ENCODE results near the gene WDR4.

WDR4 gene

DNA sequence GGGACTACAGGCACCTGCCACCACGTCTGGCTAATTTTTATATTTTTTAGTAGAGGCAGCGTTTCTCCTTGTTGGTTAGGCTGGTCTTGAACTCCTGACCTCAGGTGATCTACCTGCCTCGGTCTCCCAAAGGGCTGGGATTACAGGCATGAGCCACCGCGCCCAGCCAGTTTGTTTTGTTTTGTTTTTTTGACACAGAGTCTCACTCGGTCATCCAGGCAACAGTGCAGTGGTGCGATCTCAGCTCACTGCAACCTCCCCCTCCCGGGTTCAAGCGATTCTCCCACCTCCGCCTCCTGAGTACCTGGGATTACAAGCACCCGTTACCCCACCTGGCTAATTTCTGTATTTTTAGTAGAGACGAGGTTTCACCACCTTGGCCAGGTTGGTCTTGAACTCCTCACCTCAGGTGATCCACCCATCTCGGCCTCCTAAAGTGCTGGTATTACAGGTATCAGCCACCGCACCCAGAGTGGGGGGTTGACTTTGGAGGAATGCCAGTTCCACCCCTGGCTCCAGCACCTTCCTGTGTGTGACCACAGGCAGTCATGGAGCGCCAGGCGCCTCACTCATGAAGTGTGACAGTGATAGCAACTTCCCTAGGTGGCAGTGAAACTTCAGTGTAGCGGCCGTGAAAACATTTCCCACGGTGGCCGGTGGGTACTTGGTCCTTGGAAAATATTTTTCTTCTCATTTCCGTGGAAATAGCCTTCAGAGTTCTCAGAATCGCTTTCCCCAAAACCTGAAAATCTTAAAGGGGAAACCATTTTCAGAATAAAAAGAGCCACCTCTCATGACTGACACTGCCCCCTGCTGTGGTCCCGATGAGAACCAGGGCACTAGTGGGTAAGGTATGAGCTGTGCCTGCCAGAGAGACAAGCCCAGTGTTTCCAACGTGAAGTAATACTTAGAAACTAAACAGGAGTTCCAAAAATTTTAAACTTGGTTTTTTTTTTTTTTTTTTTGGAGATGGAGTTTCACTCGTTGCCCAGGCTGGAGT lies 48.6 kb downstream of the WDR4 start:
- H3K4me3 ChIP-seq (ENCODE audit: low read length) = no peak overlapping the region
- TF ChIP-seq, protein P1, sequence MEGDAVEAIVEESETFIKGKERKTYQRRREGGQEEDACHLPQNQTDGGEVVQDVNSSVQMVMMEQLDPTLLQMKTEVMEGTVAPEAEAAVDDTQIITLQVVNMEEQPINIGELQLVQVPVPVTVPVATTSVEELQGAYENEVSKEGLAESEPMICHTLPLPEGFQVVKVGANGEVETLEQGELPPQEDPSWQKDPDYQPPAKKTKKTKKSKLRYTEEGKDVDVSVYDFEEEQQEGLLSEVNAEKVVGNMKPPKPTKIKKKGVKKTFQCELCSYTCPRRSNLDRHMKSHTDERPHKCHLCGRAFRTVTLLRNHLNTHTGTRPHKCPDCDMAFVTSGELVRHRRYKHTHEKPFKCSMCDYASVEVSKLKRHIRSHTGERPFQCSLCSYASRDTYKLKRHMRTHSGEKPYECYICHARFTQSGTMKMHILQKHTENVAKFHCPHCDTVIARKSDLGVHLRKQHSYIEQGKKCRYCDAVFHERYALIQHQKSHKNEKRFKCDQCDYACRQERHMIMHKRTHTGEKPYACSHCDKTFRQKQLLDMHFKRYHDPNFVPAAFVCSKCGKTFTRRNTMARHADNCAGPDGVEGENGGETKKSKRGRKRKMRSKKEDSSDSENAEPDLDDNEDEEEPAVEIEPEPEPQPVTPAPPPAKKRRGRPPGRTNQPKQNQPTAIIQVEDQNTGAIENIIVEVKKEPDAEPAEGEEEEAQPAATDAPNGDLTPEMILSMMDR (conservative IDR thresholded peaks at IDR 0.05; ENCODE audit: low read depth, low read length) = no peak
- DNase-seq (ENCODE audit: low read depth) = no peak

DNA sequence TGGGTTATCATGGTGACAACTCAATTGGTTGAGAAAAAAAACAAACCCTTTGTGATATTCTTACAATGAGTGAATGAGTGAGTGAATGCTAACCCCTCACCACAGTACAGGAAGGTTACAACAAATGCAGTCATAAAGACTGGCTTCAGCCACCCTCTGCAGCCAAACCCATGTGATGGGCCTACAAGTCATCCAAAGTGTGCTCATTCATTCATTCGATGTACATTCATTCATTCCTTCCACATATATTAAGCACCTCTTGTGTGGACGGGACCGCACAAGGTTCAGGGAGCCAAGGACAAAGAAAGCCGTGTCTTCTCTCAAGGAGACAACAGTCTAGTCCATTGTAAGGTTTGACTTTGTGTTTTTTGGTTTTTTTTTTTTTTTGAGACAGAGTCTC lies 49.4 kb downstream of the WDR4 start:
- H3K4me3 ChIP-seq (ENCODE audit: low read length) = no peak overlapping the region
- TF ChIP-seq, protein P1 (conservative IDR thresholded peaks at IDR 0.05; ENCODE audit: low read depth, low read length) = no peak
- DNase-seq (ENCODE audit: low read depth) = no peak

DNA sequence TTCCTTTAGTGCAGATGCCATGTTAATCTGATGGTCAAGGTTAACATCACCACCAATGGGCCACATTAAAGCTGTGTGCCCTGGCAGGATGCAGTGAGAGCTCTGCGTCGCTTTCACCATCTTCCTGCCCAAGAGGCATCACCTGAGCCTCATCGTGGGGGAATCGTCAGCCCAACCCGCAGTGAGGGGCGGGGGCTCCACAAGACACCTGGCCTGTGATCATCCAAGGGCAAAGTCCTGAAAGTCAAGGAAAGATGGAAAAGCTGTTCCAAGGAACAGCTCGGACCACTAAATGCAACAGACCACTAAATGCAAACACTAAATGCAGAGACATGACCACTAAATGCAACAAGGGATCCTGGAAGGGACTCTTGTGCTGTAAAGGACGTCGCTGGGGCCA lies 49.9 kb downstream of the WDR4 start:
- no peak for DNase-seq (ENCODE audit: low read depth)
- H3K4me3 ChIP-seq (ENCODE audit: low read length) = no peak overlapping the region
- TF ChIP-seq, protein P1 (conservative IDR thresholded peaks at IDR 0.05; ENCODE audit: low read depth, low read length) = no peak

DNA sequence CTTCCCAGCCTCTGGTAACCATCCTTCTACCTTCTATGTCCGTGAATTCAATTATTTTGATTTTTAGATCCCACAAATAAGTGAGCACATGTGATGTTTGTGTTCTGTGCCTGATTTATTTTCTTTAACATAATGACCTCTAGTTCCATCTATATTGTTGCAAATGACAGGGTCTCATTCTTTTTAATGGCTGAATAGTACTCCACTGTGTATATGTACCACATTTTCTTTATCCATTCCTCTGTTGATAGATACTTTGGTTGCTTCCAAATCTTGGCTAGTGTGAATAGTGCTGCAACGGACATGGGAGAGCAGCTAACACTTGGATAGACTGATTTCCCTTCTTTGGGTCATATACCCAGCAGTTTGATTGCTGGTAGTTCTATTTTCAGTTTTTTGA lies 51.8 kb downstream of the WDR4 start:
- no peak for DNase-seq (ENCODE audit: low read depth)
- no peak overlapping the region for H3K4me3 ChIP-seq (ENCODE audit: low read length)
- TF ChIP-seq, protein P1 (conservative IDR thresholded peaks at IDR 0.05; ENCODE audit: low read depth, low read length) = no peak

DNA sequence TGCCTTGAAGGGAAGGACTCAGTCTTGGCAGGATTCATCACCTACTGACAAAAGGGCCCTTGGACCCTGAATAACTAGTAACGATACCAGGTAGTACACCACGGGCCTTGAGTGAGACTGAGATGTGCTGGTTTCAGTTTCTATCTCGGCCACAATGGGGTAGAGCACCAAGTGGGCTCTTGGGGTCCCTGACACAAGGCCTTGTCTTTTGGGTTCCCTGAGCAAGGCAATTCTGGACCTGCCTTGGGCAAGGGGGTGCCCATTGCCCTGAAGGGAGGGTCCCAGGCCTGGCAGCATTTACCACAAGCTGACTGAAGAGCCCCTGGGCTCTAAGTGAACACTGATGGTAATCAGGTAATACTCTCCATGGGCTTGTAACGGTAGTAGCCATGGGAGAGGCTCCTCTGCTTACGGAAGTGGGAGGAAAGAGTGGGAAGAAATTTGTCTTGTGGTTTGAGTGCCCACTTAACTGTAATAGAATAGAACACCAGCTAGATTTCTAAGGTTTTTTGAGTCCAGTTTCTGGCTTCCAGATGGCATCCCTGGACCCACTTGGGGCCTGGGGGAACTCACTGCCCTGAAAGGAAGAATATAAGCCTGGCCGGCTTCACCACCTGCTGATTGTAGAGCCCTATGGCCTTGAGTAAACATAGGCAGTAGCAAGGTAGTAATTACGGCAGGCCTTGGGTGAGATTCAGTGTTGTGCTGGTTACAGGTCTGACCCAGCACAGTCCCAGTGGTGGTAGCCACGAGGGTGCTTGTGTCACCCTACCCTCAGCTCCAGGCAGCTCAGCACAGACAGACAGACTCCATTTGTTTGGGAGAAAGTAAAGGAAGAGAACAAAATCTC lies 58.5 kb downstream of the WDR4 start:
- no peak overlapping the region for H3K4me3 ChIP-seq (ENCODE audit: low read length)
- no peak for DNase-seq (ENCODE audit: low read depth)
- TF ChIP-seq, protein P1 (conservative IDR thresholded peaks at IDR 0.05; ENCODE audit: low read depth, low read length) = no peak

DNA sequence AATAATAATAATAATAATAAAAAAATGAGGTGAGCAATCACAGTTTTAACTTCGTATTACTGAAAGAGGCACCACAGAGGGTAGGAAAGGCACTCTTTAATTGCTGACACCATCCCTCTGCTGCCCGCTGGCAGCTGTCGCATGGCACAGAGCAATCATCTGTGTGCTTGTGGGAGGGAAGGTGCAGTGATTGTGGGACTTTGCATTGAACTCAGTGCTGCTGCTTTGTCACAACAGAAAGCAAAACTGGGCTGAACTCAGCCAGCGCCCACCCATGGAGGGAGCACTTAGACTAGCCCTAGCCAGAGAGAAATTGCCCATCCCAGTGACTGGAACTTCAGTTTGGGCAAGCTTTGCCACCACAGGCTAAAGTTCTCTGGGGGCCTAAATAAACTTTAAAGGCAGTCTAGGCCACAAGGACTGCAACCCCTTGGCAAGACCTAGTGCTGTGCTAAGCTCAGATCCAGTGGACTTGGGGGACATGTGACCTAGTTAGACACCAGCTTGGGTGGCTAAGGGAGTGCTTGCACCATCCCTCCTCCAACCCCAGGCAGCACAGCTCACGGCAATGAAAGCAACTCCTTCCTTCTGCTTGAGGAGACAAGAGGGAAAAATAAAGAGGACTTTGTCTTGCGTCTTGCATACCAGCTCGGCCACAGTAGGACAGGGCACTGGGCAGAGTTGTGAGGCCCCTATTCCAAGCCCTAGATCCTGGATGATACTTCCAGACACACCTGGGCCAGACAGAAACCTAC lies 59.3 kb downstream of the WDR4 start:
- no peak for DNase-seq (ENCODE audit: low read depth)
- TF ChIP-seq, protein P1 (conservative IDR thresholded peaks at IDR 0.05; ENCODE audit: low read depth, low read length) = no peak
- H3K4me3 ChIP-seq (ENCODE audit: low read length) = no peak overlapping the region
